Suprapubic skin (tissue), 4 donors: ENCODE measurements around the gene ZNF709. TPM values are rescaled to one million over a fixed set of nuclear protein-coding genes. Genes with fewer than 3 reads are reported as not detected.
"Not testable (repeated sequence)": the region's sequence is repeated elsewhere in the genome, so short reads cannot be mapped to it uniquely, and the experiment has no call there.

Experiments
- DNase-seq, 2 donors: peaks; one replicate each; pipeline ENCODE4 v3.0.0-alpha.2; 2019; ENCODE audit warnings: low spot score in 2 of 2
- H3K27ac ChIP-seq: fragments of 200-600 bp; sonication (generic); one replicate; pipeline ENCODE4 v1.5.1; 2019
- H3K27me3 ChIP-seq: fragments of 200-600 bp; sonication (generic); one replicate; pipeline ENCODE4 v1.5.1; 2019
- H3K36me3 ChIP-seq: fragments of 200-600 bp; sonication (generic); one replicate; pipeline ENCODE4 v1.5.1; 2019
- H3K4me1 ChIP-seq: fragments of 200-600 bp; sonication (generic); one replicate; pipeline ENCODE4 v1.5.1; 2019
- H3K4me3 ChIP-seq: fragments of 200-600 bp; sonication (generic); one replicate; pipeline ENCODE4 v1.5.1; 2019; ENCODE audit warnings: mild to moderate bottlenecking
- H3K9me3 ChIP-seq: fragments of 200-600 bp; sonication (generic); one replicate; pipeline ENCODE4 v1.5.1; 2019
- EP300 ChIP-seq: sonication (generic); formaldehyde crosslinking; IDR thresholded peaks from one replicate; pipeline ENCODE4 v1.6.1; 2017; ENCODE audit warnings: antibody characterized with exemption
- POLR2A ChIP-seq, 2 donors: fragments of 450-650 bp; IDR thresholded peaks; one replicate each; pipeline ENCODE4 v1.6.1; 2017; ENCODE audit warnings: antibody characterized with exemption in 2 of 2, mild to moderate bottlenecking in 2 of 2, moderate library complexity in 2 of 2
- POLR2AphosphoS5 ChIP-seq, 3 donors: sonication (generic); formaldehyde crosslinking; IDR thresholded peaks; one replicate each; pipeline ENCODE4 v1.6.1; 2017; ENCODE audit warnings: antibody characterized with exemption in 3 of 3
- WGBS: methylation state at CpG from one replicate; pipeline ENCODE4 v1.1.5; 2018; 5-methylcytosine and 5-hydroxymethylcytosine counted together
- total RNA-seq, 4 donors: library from RNA; depleted of rRNA; stranded (reverse); fragments of >200 nt; gene quantifications; one replicate each; pipeline ENCODE4 v1.1.0, GENCODE V29; 2016
- TF ChIP-seq, protein P1 (sequence below), 2 donors: fragments of 200-600 bp in 1 of 2; fragments of 450-650 bp in 1 of 2; sonication (generic) in 1 of 2; IDR thresholded peaks; one replicate each; pipeline ENCODE4 v1.5.1; 2016 to 2019; ENCODE audit warnings: antibody characterized with exemption in 2 of 2, mild to moderate bottlenecking in 1 of 2, moderate library complexity in 1 of 2

Gene ZNF709
- total RNA-seq, 4 donors from 2014 or later, result 1.1 to 4.1 (median 1.7) TPM

DNA sequence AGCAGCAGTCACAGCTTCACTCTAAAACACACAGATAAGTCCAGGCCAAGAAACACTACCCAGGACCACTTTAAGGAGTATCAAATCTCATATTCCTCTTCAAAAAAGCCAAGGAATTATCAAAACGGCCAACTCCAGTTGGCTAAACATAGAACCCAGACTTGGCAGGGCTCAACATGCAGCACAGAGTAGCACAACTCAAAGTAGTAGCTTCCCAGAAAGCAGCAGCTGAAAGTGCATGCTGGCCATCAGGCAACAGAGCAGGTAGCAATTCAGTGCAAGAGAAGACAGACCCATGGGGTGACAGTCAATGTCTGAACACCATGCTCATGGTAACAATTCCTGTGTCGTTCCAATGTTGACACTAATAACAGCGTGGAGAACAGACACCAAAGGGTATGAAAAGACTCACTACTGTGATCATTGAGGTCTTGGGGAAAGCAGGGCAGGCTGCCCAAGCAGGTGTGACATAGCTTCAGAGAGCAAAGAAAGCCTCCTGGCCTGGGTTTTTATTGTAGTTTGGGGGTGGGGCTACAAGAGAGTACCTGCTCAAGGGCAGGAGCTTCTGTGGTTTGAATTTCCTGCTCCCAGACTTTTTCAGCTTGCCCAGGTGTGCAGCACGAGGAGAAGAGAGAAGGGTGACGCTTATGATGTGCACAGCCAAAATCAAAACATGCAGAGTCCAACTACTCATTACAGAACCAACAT lies 6.2 kb downstream of the ZNF709 start:
- Histone ChIP-seq H3K27ac (no peak overlapping the region), H3K27me3 (no peaks in the 10 kb centered on the region), H3K4me1 (peaks cover 4% of the 10 kb centered on the region), H3K36me3 (no peaks in the 10 kb centered on the region), H3K9me3 (no peaks in the 10 kb centered on the region), H3K4me3 (no peak overlapping the region)
- DNase-seq, result no peak
- TF ChIP-seq, protein P1, sequence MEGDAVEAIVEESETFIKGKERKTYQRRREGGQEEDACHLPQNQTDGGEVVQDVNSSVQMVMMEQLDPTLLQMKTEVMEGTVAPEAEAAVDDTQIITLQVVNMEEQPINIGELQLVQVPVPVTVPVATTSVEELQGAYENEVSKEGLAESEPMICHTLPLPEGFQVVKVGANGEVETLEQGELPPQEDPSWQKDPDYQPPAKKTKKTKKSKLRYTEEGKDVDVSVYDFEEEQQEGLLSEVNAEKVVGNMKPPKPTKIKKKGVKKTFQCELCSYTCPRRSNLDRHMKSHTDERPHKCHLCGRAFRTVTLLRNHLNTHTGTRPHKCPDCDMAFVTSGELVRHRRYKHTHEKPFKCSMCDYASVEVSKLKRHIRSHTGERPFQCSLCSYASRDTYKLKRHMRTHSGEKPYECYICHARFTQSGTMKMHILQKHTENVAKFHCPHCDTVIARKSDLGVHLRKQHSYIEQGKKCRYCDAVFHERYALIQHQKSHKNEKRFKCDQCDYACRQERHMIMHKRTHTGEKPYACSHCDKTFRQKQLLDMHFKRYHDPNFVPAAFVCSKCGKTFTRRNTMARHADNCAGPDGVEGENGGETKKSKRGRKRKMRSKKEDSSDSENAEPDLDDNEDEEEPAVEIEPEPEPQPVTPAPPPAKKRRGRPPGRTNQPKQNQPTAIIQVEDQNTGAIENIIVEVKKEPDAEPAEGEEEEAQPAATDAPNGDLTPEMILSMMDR (IDR thresholded peaks at IDR 0.05), result no peak
- TF ChIP-seq POLR2A (IDR thresholded peaks at IDR 0.05), result no peak
- 50% methylated on average over 5 of the region's 5 CpGs for WGBS

DNA sequence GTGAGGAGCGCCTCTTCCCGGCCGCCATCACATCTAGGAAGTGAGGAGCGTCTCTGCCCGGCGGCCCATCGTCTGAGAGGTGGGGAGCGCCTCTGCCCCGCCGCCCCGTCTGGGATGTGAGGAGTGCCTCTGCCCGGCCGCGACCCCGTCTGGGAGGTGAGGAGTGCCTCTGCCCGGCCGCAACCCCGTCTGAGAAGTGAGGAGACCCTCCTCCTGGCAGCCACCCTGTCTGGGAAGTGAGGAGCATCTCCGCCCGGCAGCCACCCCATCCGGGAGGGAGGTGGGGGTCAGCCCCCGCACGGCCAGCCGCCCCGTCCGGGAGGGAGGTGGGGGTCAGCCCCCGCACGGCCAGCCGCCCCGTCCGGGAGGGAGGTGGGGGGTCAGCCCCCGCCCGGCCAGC lies 17.0 kb downstream of the ZNF709 start:
- Histone ChIP-seq H3K36me3 (peaks cover 37% of the 10 kb centered on the region), H3K9me3 (peaks cover 26% of the 10 kb centered on the region)
- H3K27ac ChIP-seq, H3K4me3 ChIP-seq, H3K27me3 ChIP-seq, H3K4me1 ChIP-seq, DNase-seq: not testable (repeated sequence)
- no CpG with 5 or more reads among the region's 33 CpGs for WGBS

DNA sequence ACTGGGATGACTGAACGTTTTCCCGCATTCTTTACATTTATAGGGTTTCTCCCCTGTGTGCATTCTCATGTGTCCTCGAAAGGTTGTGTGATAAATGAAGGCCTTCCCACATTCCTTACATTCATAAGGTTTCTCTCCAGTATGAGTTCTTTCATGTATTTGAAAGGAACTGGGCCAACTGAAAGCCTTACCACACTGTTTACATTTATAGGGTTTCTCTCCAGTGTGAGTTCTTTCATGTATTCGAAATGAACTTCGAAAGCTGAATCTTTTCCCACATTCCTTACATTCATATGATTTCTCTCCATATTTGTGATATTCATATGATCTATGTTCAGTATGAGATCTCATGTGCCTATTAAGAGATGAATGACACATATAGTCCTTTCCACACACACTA lies 19.4 kb downstream of the ZNF709 start:
- H3K9me3 ChIP-seq, result peaks cover 34% of the 10 kb centered on the region
- no peak for TF ChIP-seq POLR2AphosphoS5 (IDR thresholded peaks at IDR 0.05)
- TF ChIP-seq EP300, result no peak
- no peak for TF ChIP-seq POLR2A (IDR thresholded peaks at IDR 0.05)
- TF ChIP-seq, protein P1 (IDR thresholded peaks at IDR 0.05), result no peak
- 82% methylated on average over 5 of the region's 5 CpGs for WGBS
- H3K27ac ChIP-seq, result no peak overlapping the region
- peaks cover 40% of the 10 kb centered on the region for H3K36me3 ChIP-seq
- DNase-seq, result no peak
- H3K4me3 ChIP-seq, result no peak overlapping the region
- H3K27me3 ChIP-seq, result no peaks in the 10 kb centered on the region
- H3K4me1 ChIP-seq, result no peaks in the 10 kb centered on the region

DNA sequence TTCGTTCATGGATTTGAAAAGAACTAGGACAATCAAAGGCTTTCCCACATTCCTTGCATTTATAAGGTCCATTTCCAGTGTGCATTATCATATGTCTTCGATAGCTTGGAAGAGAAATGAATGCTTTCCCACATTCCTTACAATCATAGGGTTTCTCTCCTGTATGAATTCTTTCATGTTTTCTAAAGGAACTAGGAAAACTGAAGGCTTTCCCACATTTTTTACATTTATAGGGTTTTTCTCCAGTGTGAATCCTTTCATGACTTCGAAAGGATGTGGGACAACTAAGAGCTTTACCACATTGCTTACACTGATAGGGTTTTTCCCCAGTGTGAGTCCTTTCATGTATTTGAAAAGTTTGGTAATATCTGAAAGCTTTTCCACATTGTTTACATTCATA lies 19.8 kb downstream of the ZNF709 start:
- TF ChIP-seq POLR2A (IDR thresholded peaks at IDR 0.05) (no peak), EP300 (no peak), POLR2AphosphoS5 (IDR thresholded peaks at IDR 0.05) (no peak)
- TF ChIP-seq, protein P1 (IDR thresholded peaks at IDR 0.05), result no peak
- Histone ChIP-seq H3K36me3 (peaks cover 40% of the 10 kb centered on the region), H3K27ac (no peak overlapping the region), H3K27me3 (no peaks in the 10 kb centered on the region), H3K9me3 (peaks cover 34% of the 10 kb centered on the region), H3K4me3 (no peak overlapping the region), H3K4me1 (no peaks in the 10 kb centered on the region)
- DNase-seq, result no peak
- WGBS, result 96% methylated on average over 3 of the region's 3 CpGs

DNA sequence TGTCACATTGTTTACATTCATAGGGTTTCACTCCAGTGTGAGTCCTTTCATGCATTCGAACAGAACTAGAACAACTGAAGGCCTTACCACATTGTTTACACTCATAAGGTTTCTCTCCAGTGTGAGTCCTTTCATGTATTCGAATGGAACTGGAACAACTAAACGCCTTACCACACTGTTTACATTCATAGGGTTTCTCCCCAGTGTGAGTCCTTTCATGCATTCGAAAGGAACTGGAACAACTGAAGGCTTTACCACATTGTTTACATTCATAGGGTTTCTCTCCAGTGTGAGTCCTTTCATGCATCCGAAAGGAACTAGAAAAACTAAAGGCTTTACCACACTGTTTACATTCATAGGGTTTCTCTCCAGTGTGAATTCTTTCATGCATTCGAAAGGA lies 20.5 kb downstream of the ZNF709 start:
- DNase-seq, H3K4me3 ChIP-seq, H3K4me1 ChIP-seq, H3K27me3 ChIP-seq, H3K27ac ChIP-seq: not testable (repeated sequence)
- 97% methylated on average over 6 of the region's 6 CpGs for WGBS
- Histone ChIP-seq H3K9me3 (peaks cover 34% of the 10 kb centered on the region), H3K36me3 (peaks cover 40% of the 10 kb centered on the region)

DNA sequence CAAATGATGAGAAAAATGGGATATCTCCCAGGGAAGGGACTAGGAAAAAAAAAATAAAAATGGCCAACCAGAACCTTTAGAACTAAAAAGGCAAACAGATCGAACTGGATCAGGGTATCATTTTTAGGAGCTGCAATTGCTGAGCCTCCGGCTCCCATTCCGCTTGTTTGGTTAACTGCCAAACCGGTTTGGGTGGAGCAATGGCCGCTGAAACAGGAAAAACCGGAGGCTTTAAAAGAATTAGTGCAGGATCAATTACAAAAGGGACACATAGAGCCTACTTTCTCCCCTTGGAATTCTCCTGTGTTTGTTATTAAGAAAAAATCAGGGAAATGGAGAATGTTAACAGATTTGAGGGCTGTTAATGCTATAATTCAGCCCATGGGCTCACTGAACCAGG lies 31.1 kb downstream of the ZNF709 start:
- no peak for DNase-seq
- no peak for TF ChIP-seq EP300
- TF ChIP-seq, protein P1 (IDR thresholded peaks at IDR 0.05), result no peak
- no peaks in the 10 kb centered on the region for H3K27me3 ChIP-seq
- no peaks in the 10 kb centered on the region for H3K36me3 ChIP-seq
- peaks cover 11% of the 10 kb centered on the region for H3K4me1 ChIP-seq
- 43% methylated on average over 6 of the region's 6 CpGs for WGBS
- peaks cover 16% of the 10 kb centered on the region for H3K9me3 ChIP-seq
- no peak overlapping the region for H3K4me3 ChIP-seq
- H3K27ac ChIP-seq, result no peak overlapping the region
